NCI-H446 treated with DMSO at 0.1 percent for 48 hours (cell line): ENCODE data around the gene SHOC2.

Experiments
- DNase-seq: peaks from one replicate; lab custom pipeline; 2025; lab: John Stamatoyannopoulos, UW

SHOC2 gene

DNA sequence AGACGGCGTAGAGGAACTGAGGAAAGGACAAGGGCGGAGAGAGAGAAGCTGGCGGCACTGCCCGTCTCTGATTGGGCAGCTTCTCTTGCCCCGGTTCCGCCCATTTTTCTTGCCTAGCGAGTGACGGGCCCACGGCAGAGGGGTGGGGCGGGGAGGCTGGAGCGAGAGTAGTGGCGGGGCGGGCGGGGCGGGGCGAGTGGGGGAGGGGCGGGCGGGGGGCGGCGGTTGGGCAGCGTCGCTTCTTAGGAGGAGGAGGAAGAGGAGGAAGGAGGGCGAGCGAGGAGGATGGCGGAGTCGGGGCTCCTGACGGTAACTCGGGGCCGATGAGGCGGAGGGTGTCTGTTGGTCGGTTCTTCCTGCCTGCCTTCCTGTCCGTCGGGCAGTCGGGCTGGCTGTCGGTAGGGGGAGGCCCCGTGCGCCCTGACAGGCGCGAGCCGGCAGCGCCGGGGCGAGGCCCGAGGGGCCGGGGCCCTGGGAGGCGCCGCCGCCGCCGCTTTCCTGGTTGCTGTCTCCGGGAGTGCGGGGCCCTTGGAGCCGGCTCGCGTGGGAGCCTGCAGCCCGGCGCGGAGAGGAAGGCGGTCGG, at the start of gene SHOC2:
Gene SHOC2 (plus strand): TSS at position 256 of the 583 bp plus-strand sequence. CDS start 44,755 bp downstream, outside the sequence.
- DNase-seq = no peak

DNA sequence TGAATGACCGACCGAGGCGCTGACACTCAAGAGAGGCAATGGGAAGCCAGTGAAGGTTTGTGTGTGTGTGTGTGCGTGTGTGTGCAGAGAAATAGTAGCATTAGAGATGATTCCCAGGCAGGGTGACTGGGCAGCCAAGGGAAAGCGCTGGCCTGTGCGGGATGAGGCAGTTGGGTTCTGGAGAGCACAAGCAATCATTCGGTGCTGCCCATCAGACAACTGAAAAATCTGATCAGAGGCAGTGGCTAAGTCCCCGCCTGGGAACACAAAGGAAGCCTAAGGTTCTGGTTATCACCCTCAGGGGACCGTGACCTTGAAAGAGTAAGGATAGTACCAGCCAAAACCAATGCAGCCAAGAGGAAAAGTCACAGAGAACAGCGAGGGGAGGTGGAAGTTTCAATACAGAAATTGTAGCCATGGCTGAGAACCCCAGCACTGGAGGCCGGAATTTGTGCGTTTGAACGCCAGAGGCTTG, 48.5 kb upstream of the SHOC2 start:
- no peak for DNase-seq

DNA sequence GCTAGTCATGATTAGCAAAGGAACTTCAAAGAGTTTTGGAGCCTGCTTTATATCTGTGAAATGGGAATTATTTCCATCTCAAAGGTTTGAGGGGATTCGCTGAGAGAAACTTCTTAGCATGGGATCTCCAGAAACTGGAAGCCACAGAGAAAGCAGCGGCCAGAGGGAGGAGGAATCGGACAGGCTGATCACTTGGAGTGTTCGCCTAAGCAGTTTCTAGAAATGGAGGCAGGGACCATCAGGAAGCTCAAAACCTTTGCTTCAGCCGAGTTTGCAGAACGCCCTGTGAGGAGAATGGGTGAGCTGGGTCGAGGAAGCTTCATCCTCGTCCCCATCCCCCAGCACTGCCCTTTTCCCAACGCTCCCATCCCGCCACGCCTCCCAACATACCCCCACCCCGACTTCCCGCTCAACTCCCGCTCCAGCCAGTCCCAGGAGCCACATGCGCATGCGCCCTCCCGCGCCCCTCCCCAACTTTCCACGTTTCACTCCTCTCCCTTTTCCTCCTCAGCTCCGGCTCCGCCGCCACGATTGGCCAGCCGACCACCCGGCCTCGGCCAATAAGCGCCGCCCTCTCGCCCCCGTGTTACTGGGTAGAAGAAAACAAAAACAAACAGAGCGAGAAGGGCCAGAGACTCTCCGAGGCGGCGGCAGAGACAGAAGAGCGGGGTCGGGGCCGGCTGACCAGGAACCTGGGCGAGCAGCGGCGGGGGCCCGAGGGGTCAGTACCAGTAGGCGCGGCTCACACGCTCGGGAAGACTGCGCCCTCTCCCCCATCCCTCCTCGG, 47.9 kb upstream of the SHOC2 start, which contains the start of gene PDCD4:
Gene PDCD4 (plus strand): TSS at position 631 of the 787 bp plus-strand sequence. CDS start 4,100 bp downstream, outside the sequence.
- DNase-seq = peak; percentile 91

DNA sequence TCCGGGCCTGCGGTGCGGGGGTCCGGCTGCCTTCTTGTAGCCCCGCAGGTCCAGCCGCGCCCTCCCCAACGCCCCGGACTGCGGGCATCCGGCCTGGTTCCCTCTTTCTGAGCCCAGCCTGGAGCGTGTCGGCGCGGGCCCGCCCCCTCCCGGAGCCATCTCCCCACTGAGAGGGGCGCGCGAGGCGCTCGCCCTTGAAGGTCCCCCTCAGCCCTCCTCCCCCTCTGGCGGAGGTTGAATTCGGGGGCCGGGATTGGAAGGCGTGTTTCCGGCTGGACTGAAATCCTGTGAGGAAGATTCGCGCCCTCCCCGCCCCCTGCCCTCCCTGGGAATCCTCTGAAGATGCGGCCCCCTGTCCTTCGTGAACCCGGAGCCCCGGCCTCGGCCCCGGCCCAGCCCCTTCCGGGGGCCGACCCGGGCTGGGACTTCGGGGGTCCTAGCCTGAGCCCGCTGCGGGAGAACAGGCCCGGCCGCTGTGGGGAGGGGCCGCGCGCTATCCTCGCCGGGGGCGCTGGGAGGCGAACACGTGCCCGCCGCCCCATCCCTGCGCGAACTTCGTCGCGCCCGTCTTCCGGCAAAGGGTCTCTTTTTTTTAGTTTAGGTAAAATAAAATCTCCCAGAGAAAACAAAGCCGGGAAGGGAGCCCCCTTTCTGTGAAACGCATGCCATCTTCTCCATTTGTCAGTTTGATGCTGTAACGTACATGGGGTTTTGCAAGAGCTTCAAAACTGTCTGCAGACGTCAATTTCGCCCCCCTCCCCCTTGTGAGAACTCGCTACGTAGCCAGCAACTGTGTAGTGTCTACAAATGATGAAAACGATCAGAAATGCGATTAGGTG, 47.0 kb upstream of the SHOC2 start:
- peak; percentile 57 for DNase-seq

DNA sequence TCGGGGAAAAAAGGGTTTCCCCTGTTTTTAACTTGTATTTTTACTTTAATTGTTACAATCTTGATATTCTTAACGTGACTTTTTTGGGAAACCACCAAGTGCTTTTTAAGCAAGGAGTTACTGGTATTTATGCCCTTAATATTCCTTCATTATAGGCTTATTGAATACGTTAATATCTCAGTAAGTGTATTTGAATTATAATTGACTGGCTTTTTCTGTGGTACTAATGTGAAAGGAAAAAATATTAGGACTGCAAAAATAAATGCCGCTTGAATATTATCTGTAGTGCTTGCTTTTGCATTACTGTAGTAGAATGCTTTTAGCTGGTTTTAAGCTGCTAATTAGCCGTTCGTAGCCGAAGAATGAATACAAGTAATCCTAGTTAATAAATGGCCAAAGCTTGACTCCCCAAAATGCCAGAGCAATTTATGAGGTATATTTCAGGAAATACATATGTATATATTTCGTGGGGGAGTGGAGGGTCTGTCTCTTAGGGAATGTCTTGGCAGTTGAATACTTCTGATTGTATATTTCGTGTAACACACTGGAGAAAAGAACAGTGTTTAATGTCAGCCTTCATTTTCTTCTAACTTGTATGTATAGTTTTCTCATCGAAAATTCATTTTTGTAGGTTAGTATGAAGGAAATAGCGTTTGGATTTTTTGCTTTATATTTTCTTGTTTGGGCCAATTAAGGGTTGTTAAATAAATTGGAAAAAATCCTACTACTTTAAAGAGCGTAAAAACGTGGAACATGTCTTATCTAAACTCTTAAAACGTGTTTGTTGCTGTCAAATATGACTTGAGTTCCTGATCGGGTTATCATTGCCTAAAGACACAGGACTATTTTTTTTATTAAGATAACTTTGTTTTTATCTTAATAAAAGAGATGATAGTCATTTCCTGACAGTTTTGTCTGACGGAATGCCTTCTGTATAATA, 46.1 kb upstream of the SHOC2 start:
- no peak for DNase-seq

DNA sequence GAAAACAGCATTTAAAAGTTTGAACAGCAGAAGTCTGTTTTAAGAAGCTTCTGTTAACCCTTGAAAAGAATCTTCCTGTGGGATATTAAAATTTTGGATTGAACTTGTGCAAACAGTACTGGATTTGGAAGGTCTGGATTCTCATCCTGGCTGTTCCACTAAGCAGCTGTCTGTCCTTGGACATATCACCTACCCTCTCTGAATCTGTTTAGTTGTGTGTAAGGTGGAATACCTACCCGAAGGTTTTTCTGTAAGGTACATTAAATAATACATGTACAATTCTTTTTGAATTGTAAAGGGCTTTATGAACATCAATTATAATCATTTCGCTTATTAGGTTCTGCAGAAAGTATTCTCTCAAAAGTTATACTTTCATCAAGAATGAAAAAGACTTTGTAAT, 45.5 kb upstream of the SHOC2 start:
- DNase-seq = no peak

DNA sequence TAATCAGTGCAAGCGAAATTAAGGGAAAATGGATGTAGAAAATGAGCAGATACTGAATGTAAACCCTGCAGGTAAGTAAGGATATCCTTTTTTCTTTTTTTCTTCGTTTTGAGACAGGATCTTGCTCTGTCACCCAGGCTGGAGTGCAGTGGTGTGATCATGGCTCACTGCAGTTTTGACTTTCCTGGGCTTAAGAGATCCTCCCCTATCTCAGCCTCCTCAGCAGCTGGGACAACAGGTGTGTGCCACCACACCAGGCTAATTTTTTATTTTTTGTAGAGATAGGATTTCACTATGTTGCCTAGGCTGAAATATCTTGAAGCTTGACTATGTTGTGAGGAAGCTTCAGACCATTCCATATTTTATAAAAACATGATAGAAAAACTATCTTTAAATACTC, 43.4 kb upstream of the SHOC2 start:
- DNase-seq = no peak

DNA sequence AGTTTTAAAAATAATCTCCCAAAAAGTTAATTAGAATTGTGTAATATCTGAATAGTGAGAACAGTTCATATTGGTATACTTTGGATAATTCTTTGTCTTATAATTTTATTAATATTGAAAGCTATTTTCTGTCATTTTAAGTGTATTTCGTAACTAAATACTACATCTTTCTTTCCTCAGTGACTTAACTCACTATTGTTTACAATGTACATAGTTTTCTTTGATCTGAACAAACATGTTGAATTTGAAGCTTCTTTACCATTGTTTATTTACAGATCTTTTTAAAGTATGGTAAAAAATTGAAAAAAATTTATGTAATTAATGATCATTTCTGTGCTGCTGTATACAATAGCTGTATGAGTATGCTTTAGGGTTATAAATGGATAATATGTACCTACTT, 42.6 kb upstream of the SHOC2 start:
- no peak for DNase-seq

DNA sequence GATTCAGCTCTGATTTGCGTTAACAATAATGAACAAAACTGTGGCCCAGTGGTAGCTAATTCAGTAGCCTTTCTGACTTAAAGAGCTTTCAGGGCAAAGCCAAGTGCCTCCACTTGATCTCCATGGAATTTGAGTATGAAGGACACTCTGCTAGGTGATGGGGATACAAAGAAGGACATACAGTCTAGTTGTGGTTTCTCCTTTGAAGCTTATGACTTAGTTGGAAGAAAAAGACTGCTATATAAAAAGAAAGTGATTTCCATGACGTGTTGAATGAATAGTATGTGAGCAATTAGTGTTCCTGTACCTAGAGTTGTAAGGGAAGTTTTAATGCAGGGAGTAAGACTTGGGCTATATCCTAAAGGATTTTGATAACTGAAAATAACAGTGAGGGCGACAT, 39.4 kb upstream of the SHOC2 start:
- no peak for DNase-seq

DNA sequence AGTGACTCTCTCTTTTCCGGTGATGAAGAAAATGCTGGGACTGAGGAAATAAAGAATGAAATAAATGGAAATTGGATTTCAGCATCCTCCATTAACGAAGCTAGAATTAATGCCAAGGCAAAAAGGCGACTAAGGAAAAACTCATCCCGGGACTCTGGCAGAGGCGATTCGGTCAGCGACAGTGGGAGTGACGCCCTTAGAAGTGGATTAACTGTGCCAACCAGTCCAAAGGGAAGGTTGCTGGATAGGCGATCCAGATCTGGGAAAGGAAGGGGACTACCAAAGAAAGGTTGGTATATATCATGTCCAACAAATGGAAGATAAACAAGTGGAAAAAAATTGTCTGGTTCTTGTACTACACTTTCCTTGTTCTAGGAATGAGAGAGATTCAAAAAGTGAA, 38.2 kb upstream of the SHOC2 start:
- DNase-seq = no peak

DNA sequence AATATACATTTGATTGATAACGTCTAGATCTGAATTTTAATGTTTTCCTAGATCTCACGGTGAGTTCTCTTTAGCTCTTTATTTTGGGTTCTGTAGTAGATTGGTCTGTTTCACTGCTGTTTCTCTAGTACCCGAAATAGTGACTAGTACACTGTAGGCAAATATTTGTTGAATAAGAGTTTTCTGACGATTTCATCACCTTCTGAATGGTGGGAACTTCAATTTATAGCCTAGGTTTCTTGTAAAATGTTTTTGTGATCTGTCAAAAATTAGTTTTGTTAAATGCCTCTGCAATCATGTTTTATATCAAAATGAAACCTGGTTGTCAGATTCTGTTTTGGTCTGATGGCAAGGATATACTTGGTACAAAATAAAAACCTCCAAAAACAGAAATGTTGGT, 37.5 kb upstream of the SHOC2 start:
- DNase-seq = no peak

DNA sequence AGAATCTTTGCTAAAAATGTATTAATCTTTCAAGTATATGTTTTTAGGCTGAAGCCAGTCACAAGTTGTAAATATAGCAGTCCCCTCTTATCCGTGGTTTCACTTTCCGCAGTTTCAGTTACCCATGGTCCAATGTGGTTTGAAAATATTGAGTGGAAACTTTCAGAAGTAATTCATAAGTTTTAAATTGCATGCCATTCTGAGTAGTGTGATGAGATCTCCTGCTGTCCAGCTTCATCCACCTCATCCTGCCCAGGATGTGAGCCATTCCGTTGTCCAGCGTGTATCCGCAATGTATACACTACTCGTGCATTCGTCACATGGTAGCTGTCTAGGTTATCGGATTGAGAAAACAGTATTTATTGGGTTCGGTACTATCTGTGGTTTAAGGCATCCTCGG, 35.5 kb upstream of the SHOC2 start:
- DNase-seq = no peak

DNA sequence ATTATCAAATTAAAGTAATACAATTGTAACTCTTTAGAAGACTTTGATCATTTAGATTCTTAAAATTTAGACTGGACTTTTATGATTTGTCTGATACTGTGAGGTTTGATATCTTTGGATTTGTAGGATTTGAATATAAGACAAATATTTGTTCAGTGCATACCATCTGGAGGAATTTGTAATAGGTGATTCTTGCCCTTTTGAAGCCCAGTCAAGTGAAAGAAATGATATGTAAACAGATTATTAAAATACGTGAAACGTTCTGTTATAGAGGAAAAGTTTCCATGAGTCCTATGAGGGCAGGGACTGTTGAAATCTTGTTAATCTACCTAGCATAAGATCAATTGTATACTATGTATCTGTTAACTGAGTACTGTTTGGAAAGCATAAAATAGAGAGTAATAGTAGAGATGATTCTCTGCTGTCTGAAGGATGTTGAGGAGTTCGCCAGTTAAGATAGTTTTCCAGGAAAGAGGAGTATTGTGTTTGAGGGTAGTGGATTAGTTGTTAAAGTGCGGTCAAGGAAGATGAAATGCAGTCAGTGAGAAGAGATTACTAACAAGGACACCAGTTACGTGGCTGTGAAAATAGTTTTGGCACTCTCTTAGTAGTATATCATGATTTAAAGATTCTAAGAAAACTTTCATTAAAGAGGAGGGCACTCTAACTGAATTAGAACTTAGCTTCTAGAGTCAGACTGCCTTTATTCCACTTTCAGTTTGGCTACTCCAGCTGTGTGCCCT, 33.3 kb upstream of the SHOC2 start:
- peak; percentile 12 for DNase-seq

DNA sequence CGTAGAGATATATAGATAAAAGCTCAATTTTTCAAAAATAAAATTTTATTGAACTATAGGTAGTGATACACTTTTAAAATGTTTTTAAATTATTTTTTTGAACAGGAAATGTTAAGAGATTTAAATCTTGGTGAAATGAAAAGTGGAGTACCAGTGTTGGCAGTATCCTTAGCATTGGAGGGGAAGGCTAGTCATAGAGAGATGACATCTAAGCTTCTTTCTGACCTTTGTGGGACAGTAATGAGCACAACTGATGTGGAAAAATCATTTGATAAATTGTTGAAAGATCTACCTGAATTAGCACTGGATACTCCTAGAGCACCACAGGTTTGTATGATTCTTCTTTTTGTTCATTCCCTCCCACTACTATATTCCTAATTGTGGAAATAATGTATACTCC, 31.8 kb upstream of the SHOC2 start:
- no peak for DNase-seq

DNA sequence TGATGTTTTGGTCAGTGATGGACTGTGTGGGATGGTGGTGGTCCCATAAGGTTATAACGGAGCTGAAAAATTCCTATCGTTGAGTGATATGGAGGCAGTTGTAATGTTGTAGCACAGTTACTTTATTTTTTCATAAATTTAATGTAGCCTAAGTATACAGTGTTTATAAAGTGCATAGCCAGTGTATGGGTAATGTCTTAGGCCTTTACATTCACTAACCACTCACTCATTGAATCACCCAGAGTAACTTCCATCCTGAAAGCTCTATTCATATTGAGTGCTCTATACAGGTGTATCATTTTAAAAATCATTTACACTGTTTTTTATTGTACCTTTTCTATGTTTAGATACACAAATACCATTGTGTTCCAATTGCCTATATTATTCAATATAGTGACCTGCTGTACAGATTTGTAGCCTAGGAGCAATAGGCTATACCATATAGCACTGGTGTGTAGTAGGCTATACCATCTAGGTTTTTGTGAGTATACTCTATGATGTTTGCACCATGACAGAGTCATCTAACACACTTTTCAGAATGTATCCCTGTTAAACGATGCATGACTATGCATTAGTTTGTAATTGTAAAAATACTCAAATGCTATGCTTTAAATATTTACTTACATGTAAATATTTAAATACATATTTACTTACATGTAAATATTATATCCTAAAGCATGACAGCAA, 26.7 kb upstream of the SHOC2 start:
- DNase-seq = no peak

DNA sequence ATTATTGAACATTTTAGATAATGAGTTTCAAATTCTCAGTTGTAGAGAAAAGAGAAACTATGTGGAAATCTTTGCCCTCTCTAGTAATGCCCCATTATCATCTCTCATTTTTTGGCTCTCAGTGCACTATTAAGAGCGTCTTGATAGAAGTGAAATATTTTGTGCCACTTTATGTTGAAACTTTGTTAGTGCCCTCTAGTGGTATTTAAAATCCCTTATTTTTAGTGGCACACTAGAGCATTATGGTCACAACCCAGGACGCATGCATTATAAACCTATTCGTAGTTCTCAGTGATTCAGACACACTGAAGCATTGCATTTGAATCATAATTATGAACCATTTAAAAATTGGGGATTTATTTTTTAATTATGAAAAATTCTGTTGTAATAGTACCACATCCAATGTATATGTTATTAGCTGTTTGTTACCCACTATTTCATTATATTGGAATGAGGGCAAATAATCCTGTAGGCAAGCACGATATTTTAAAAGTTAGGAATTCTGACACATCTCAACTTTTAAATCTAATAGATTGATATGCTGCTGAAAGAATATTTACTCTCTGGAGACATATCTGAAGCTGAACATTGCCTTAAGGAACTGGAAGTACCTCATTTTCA, 25.7 kb upstream of the SHOC2 start:
- DNase-seq = peak; percentile 39

DNA sequence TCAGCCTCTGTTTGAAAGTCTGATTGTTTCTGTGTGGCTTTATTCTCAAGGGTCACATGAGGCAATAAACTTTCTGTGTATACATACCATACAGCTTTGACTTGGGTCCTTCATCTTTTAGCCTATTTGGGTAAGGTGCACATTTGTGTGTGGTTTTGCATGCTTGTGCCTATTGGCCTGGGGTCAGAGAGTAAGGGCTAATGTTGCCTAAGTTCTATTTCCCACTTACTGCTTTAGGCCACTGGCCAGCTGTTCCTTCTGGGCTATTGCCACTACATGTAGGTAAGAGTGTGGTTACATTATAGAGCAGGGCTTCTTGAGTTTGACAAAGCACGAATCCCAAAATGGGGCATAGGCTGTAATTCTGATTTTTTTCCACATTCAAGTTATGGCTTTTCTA, 22.2 kb upstream of the SHOC2 start:
- DNase-seq = no peak

DNA sequence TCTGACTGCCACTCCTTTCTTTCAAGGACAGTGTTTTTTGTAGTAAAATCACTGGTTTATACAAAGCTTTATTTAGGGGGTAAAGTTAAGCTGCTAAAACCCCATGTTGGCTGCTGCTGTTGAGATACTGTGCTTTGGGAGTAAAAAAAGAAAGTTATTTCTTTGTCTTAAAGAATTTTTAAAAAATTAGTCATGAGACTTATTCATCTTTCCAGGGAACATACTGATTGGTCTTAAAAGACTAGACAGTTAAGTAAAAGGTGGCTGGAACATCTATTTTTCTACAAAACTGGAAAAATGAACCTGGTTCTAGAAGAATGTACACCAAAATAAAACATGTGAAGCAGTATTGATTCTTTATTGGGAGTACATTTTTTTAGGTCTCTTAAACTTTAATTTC, 21.0 kb upstream of the SHOC2 start:
- no peak for DNase-seq

DNA sequence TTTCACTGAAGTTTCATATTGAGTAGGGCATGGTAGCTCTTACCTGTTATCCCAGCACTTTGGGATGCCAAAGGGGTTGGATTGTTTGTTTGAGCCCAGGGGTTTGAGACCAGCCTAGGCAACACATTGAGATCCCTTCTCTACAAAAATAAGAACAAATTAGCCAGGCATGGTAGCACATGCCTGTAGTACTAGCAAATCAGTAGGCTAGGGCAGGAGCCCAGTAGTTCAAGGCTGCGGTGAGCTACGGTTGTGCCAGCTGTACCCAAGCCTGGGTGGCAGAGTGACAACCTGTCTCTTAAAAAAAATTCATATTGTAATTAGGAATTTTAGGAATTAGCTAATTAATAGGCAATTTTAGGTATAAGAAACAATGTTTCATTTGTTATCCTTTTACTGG, 18.4 kb upstream of the SHOC2 start:
- no peak for DNase-seq
